Epidermal melanocyte (primary cell): ENCODE measurements around the gene KCTD5.

ENCODE experiments used
- DNase-seq: peaks from one replicate; pipeline ENCODE4 v3.0.0; 2011; ENCODE audit warnings: low spot score; ENCODE audit not compliant: insufficient read length

The KCTD5 gene

GRCh38 chr16:2749936-2750335 is 67.6 kb downstream of the KCTD5 start:
- no peak for DNase-seq

DNA sequence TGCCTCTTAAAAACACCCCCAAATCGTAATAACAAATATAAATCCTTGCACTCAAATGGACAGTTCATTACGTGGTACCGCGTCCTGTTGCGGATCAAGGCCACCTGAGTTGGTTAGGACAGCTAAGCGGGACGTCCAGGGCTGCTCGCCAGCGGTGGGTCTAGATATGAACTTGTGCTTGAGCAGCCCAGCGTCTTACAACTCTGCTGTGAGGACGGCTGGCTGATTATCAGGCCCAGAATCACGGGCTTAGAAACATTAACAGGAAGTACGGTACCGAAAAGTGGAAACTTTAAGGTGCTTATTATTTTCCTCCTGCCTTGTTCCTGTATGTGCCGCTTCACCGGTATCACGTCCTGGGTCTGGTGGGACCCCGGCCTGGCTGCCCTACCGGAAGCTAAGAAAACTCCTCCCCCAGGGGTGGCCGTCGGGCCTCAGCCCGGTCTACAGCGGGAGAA is 69.3 kb downstream of the KCTD5 start:
- no peak for DNase-seq

DNA sequence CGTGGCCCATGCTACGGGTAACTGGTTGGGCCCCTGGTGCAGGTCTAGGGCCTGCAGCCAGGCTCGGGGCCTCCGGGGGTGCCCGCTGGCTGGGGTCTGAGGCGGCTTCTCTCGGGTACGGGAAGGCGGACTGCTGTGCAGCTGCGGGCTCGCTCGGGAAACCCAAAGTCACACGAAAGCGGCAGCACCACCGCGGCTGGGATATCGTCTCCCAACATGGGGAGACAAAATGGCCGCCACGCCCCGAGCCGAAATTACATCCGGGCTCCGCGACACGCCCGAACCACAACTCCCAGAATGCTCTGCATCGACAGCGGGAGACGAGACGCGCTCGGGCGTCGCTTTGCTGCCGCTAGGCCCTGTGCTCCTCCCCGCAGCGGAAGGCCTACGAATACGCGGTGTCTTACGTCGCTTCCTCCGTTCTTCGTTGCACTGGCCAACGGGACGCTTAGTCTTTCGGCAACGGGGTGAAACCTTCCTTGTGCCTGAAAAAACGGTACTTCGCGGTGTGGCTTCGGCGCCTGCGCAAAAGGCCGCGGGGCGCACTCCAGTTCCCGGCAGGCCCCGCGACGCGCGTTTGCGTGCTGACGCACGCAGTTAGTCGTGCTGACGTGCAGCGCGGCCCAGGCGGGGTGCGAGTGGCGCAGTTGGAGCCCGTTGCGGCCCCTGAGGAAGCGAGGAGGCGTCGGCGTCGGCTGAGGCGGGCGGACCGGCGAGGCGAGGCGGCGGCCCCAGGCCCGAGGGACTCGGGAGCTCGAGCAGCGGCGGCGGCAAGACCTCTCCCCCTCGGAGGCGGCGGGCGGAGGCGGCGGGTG is 69.9 kb downstream of the KCTD5 start, which contains the start of gene SRRM2:
TSS of gene SRRM2 (plus strand) at position 604 of the 815 bp plus-strand sequence. CDS start 3,727 bp downstream, outside the sequence.
- DNase-seq, result peak; percentile 99

DNA sequence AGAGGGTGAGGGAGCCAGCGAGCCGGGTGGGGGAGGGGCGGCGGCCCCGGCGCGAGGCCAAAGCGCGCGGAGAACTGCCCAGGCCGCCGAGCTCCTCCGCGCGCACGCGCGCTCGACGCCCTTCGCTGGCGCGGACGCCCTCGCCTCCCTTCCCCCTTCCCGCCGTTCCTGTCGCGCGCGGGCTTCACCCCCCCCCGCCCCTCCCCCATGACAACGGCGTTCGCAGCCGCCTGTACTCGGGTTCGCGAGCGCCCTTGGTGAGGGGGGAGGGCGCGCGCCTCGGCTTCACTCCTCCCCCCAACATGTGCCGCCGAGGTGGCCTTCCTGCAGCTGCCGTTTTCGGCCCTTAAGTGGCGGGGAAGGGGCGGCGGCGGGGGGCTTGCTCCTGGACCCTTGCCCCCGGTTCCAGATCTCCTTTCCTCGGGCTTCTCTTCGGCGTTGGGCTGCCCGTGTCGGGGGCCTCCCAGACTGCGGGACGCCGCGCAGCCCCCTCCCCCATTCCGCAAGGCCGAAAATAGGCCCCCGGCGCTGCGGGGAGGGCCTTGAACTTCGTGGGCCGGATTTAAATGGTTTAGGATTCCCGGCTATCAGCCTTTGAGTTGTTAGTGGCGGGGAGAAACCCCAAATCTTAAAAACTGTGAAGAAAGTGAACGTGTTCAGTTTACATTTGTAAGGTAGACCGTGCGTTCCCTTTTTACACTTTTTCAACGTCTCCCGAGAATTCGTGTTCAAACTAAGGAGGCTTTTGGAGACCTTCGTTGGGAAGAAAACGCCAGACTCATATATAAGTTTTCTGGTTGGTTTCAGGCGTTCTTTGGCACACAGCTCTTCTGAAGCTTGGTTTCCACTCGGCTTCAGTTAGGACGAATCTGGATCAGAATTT is 70.8 kb downstream of the KCTD5 start:
- DNase-seq, result peak; percentile 79

DNA sequence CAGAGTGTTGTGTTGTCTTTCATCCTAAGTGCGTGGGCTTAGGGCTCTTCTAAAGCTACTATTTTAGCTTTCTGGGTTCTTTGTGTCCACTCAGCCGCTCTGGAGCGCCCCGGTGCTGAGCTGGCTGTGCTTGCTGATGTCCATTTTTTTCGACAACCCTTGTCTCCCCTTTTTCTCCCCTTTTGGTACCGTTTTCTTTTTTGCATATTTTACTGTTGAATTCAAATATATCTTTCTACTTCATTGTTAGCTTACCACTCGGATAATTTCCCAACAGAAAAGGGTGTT is 71.4 kb downstream of the KCTD5 start:
- DNase-seq, result no peak

- DNase-seq, result no peak
These were observed 72.8 kb downstream of the KCTD5 start for GRCh38 chr16:2755158-2755557.

GRCh38 chr16:2756288-2757015 is 74.1 kb downstream of the KCTD5 start:
- DNase-seq, result no peak

GRCh38 chr16:2757344-2757743 is 75.0 kb downstream of the KCTD5 start:
- DNase-seq, result no peak
